A549 (cell line): Measurements from ENCODE around the gene PTPRE.

Experiments used
- BHLHE40 ChIP-seq: IDR thresholded peaks from 2 replicates; pipeline ENCODE4 v1.6.1; 2012; ENCODE audit warnings: low read depth, low read length, inconsistent platforms
- CHD2 ChIP-seq: fragments of 150-350 bp; IDR thresholded peaks from 2 replicates; pipeline ENCODE4 v1.6.1; 2014; ENCODE audit warnings: low read length; ENCODE audit not compliant: partially characterized antibody
- CHD4 ChIP-seq: fragments of 200-600 bp; sonication (generic); IDR thresholded peaks from 2 replicates; pipeline ENCODE4 v1.6.1; 2016; ENCODE audit warnings: antibody characterized with exemption, mild to moderate bottlenecking, borderline replicate concordance
- EP300 ChIP-seq, 2 experiments: fragments of >200 bp; sonication (Bioruptor Twin); formaldehyde crosslinking; IDR thresholded peaks; 2 replicates in 1 of 2; 3 replicates in 1 of 2; pipeline ENCODE4 v1.6.1; 2016 to 2017
- HOXB5 ChIP-seq: fragments of 250-450 bp; sonication (Bioruptor Pico); IDR thresholded peaks from 2 replicates; pipeline ENCODE4 v1.5.0; 2020; ENCODE audit warnings: mild to moderate bottlenecking, moderate library complexity
- KDM1A ChIP-seq: fragments of 200-600 bp; sonication (generic); IDR thresholded peaks from 2 replicates; pipeline ENCODE4 v1.6.1; 2016; ENCODE audit warnings: low read depth, mild to moderate bottlenecking
- KDM5A ChIP-seq: fragments of 200-600 bp; sonication (generic); IDR thresholded peaks from 2 replicates; pipeline ENCODE4 v1.6.1; 2016; ENCODE audit warnings: antibody characterized with exemption, mild to moderate bottlenecking
- POLR2A ChIP-seq: IDR thresholded peaks from 2 replicates; pipeline ENCODE4 v1.6.1; 2012; ENCODE audit warnings: mild to moderate bottlenecking, low read length
- RARB ChIP-seq: fragments of 250-450 bp; sonication (Bioruptor Pico); IDR thresholded peaks from 2 replicates; pipeline ENCODE4 v1.8.0; 2021; ENCODE audit warnings: mild to moderate bottlenecking, moderate library complexity
- RFX5 ChIP-seq: fragments of 450-650 bp; IDR thresholded peaks from 2 replicates; pipeline ENCODE4 v1.7.1; 2014; ENCODE audit warnings: antibody characterized with exemption, mild to moderate bottlenecking, moderate library complexity
- TFCP2L1 ChIP-seq: fragments of 250-450 bp; sonication (Bioruptor Pico); IDR thresholded peaks from 2 replicates; pipeline ENCODE4 v1.5.0; 2021; ENCODE audit warnings: mild to moderate bottlenecking
- TF ChIP-seq, protein P1 (sequence below): fragments of >200 bp; sonication (Bioruptor Twin); formaldehyde crosslinking; IDR thresholded peaks from 3 replicates; pipeline ENCODE4 v1.5.1; 2016
- TF ChIP-seq, protein P2 (sequence below): fragments of 250-450 bp; sonication (Bioruptor Pico); IDR thresholded peaks from 2 replicates; pipeline ENCODE4 v1.5.0; 2020; ENCODE audit warnings: low read depth, mild to moderate bottlenecking, moderate library complexity

DNA sequence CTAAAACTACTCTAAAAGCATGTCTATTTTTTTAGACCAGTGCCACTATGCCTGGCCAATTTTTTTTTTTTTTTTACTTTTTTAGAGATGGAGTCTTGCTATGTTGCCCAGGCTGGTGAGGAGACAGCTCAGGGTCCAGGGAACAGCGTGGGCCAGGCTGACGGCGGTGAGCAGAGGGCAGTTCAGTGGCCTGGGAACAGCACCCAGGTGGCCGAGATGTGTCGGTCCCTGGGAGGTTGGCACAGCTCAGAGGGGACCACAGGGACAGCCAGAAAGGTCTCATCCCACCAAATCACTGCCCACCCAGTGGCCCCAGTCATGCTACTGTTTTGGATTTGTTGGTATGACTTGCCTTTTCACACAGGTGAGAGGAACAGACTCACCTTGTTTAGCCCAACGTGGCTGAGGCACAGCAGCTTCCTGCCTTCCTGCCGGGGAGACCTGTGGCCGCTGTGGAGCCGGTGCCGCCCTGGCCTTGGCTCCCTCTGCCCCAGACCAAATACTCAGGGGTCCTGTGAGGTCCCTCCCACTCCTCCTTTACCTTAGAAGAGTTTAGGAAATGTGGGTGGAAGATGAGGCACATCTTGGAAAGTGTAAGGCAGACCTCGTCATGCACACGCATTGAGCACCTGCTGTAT is 109.6 kb downstream of the PTPRE start:
- TF ChIP-seq POLR2A (no peak), CHD4 (no peak), EP300 (IDR thresholded peaks at IDR 0.05) (no peak), TFCP2L1 (CRISPR knock-in tag) (no peak), RFX5 (no peak), KDM1A (no peak), CHD2 (no peak), RARB (no peak), KDM5A (no peak), HOXB5 (CRISPR knock-in tag) (no peak), BHLHE40 (no peak)
- TF ChIP-seq, protein P1, sequence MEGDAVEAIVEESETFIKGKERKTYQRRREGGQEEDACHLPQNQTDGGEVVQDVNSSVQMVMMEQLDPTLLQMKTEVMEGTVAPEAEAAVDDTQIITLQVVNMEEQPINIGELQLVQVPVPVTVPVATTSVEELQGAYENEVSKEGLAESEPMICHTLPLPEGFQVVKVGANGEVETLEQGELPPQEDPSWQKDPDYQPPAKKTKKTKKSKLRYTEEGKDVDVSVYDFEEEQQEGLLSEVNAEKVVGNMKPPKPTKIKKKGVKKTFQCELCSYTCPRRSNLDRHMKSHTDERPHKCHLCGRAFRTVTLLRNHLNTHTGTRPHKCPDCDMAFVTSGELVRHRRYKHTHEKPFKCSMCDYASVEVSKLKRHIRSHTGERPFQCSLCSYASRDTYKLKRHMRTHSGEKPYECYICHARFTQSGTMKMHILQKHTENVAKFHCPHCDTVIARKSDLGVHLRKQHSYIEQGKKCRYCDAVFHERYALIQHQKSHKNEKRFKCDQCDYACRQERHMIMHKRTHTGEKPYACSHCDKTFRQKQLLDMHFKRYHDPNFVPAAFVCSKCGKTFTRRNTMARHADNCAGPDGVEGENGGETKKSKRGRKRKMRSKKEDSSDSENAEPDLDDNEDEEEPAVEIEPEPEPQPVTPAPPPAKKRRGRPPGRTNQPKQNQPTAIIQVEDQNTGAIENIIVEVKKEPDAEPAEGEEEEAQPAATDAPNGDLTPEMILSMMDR, result no peak
- TF ChIP-seq, protein P2, sequence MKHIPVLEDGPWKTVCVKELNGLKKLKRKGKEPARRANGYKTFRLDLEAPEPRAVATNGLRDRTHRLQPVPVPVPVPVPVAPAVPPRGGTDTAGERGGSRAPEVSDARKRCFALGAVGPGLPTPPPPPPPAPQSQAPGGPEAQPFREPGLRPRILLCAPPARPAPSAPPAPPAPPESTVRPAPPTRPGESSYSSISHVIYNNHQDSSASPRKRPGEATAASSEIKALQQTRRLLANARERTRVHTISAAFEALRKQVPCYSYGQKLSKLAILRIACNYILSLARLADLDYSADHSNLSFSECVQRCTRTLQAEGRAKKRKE, result no peak
